DMS53 (cell line): ENCODE measurements around the gene MEIS2.

Source experiments
- DNase-seq: peaks from one replicate; lab custom pipeline; 2025; lab: John Stamatoyannopoulos, UW

MEIS2 gene

DNA sequence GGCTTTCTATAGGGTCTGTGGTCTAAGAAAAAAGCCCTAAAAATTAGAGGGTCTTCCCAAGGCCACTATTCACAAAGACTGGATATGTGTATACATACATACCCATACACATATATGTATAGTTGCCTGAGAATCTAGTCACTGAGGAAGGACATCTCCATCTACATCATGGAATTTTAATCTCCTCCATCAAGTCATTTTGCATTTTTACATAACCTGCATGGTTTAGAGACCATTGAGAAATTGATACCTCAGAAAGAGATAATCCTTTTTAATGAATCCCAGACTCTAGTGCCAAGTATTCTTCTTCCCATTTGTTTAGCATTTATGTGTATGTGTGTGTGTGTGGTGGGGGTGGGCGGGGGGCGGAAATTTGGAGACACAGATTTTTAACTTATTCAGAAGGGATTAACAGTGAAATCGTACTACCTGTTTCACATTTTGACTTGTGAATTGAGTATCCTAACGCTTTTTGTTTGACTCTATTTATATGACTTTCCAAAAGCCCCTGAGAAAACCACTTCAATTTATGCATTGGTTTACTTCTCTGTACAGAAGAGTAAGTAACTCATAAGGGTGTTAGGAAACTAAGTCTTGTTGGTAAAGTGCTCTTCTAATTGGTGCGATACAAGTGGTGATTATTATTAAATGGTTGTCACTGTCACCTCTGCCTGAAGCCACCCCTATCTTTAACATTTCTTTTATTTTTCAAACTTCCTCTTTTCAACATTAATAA, 166.9 kb downstream of the MEIS2 start:
- no peak for DNase-seq

DNA sequence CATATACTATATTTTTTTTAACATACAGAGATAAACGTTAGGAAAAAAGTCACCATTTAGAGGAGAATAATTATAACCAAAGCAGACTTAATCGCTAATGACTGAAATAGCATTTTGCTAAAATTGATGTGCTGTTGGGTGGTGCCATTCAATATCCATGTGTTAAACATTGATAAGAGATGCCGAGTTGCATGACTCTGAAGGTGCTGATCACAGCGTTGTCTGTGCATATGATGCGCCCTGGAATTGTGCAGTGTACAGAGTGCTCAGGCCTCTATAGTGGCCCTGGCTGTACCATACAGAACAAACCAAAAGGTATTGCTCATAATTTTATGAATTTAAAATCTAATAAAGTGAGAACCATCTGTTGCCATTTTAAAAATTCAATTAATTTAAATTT, 168.3 kb downstream of the MEIS2 start:
- no peak for DNase-seq

DNA sequence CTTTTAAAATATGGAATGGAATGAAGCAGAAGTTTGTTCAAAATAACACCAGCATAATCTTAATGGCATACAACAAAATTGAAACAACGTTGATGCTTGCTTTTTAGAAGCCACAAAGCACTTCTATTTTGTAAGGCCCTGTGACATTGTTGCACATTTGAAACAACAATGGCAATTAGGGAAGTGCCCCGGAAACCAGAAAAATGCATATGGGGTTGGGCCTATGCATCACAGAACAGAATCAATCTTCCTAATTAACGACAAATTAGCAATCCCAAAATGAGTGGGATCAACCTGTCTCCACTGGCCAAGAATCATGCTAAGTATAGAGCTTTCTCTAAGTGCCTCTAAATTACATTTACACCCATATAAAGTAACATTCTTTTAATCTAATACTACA, 168.9 kb downstream of the MEIS2 start:
- no peak for DNase-seq

DNA sequence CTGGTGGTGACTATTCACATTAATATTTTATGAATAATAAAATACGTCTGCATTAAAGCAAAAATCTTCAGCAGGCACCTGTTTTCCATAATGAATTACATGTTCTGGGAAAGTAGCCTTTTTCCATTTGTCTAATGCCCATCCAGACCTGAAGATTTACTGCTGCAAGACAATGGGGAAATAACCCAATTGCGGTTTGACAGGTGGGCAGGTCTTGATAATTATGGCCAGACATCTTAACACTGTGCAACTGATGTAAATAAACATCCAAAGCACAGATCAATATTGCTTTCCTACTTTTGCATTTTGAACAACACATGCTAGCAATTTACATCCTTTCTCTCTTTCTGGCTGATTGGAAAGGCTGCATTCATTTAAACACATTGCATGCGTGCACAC, 173.9 kb downstream of the MEIS2 start:
- DNase-seq: no peak

DNA sequence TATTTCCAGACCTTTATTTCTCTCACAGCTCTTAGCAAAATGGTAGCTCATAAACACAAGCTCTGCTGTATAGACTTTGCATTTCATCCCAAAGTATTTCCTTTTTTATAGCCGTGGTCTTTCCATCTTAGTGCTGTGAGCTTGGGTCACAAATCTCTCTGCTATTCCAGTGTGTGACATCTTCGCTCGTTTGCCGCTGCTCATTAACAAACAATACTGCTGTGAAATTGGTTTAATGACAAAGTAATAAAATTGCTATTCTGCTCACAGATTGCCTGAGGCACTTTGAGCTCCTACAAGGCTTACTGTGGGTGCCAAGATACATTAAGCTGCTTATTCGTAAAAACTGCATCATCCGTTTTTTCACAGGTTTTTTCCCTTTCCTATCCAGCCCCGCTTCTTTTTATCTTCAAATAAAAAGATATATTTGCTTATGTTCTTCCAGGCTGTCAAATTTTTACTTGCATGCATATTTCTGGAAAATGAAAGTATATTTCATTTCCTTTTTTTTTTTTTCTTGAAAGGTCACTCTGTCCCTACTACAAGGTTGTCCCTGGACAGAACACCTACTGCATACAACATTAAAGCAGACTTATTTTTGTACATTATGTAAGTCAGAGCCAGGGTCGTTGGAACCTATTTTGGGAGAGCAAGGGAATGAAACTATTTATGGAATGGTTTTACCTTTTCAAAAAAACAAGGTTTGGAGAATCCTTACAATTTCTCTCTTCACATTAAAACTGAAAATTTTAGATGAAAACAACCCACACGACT, 174.5 kb downstream of the MEIS2 start:
- no peak for DNase-seq

DNA sequence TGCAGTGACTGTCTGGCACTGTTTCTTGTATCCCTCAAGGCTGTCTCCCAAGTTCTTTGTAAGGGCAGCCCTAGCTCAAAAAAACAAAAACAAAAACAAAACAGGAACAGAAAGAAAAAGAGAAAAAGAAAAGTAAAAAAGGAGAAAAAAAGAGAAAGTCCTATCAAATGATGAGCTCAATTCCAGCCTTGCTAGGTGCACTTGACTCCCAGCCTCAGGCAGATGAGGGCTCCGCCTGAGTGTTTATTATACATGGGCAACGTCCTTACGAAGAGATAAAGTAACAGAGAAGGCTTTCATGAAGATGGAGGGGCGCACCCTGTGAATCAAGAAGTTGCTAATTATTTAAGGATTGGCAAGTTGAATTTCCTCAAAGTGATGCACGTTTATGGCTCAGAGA, 175.3 kb downstream of the MEIS2 start:
- DNase-seq: no peak

DNA sequence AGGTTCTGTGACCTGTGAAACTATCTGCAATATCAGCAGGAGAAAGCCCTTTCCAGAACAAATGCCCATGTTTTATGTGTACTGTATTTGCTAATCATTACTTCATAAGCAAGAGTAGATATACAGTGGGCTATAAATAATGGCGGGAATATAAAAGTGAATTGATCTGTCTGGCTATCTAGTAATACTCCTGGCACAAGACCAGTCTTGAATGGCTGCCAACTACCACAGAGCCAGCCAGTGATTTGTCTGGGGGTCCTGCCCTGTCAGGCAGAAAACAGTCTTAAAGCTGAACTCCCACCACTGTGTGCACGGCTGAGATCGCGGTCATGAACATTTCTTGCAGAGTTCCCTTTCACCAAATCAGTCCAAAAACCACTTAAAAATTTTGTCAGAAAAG, 176.3 kb downstream of the MEIS2 start:
- DNase-seq: no peak

DNA sequence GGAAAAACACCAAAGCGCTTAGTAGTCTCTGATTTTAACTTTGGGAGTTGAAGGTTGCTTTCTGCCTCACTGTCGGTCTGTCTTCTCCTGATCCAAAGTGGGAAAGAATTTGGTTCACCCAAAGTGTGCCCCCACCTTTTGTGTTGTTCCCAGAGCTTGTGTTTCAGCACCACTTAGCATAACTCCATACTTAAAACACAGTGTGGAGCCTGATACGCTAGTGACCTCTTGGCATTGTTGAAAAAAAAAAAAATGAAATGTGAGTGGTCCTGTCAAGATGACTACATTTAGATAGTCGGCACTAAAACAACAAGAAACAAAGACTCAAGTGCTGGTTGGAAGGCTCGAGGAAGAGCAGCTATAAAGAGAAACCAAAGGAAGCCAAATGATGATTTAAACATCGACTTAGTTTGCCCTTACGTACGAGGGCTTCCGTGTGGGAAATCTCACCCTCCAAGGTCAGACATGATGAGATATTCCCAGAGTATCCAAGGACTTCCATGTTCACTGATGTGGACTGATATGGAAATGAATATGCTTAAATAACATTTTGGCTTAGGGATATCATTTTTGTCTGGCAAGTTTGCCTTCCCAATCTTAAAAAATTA, 178.8 kb downstream of the MEIS2 start:
- no peak for DNase-seq

DNA sequence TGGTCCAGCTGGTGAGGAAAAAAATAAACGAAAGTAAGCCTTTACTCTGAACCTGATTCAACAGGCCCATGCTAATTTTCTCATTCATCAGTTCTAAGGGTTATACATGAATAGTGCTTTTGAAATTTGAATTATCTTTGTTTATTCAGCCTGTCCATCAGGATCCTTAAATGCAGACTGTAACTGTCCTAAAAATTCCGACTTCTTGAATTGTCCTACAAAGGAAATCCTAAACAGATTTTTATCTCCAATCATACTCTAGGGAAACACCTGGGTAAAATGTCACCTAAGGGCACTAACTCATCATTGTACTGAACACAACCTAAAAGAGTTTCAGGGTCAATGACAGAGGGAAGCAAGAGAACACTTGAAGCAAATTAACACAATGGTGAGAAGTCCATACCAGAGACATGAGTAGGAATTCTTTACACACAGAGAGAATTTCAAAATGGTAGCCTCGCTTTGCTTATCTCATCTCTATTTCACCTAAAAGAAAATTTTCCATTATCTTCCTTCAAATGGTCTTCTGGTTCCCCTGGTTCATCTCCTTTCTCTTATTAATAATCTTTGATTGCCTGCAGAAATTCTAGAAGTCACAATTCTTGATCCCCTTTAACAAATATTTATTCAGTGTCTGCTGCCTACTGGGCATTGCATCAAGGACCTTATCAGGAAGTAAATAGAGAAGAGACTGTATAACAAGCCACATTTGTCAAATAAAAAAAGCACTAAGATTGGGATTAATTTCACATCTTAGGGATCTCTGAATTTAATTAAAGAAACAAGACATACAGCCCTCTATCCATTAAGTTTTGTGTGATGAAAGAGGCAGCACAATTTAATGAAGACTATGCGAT, 182.7 kb downstream of the MEIS2 start:
- DNase-seq: peak; percentile 18

DNA sequence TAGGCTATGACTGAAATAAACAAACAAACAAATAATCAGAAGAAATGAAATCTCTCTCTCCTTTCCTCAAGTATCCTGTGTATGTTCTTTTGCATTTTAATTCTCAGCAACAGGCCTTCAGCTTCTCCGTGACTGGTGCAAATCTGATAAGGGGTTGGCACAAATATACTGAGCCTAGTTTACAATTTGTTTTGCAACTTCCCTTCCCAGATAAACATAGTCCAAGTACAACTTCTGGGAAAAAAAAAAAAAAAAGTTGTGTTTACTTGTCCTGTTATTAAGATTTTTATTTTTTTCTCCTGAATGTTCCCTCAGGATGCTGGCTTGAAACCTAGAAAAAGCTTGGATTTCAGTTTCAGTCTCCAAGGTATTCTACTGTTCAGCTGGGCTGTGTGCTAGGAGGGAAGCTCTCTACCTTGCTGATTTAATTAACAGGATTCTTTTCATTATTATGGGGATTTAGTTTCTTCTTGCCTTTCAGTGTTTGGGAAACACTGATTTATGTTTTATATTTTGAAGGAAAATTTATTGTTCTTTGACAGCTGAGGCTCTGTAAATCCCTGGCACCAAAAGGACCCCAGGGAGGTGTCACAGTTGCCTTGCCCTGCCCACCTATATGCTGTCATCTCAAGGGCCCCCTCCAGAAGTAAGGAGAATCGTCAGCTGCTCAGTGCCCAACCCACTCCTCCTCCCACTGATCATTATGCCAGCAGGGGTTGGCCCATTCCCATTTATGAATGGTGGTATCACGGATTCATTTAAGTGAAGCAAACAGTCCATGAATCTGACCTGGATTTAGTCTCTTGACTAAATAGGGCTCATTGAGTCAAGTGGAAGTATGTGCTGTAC, 185.2 kb downstream of the MEIS2 start:
- no peak for DNase-seq

DNA sequence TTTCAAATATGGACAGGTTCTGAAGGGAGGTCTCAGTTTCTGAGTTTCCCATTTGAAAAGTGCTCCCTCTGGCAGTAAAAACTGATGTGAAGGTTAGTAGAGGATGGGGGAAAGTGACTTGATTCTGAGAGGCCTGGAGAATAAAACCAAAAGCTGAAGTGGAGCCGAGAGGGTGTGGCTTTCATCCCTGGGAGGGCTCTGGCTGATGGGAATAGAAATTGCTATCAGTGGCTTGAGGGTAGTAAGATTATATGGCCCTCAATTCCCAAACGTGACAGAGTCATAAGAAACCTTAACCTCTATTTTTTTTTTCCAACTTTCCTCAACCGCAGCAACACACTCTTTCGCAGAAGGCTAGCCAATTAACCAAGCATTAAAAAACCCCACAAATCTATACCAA, 185.9 kb downstream of the MEIS2 start:
- no peak for DNase-seq

DNA sequence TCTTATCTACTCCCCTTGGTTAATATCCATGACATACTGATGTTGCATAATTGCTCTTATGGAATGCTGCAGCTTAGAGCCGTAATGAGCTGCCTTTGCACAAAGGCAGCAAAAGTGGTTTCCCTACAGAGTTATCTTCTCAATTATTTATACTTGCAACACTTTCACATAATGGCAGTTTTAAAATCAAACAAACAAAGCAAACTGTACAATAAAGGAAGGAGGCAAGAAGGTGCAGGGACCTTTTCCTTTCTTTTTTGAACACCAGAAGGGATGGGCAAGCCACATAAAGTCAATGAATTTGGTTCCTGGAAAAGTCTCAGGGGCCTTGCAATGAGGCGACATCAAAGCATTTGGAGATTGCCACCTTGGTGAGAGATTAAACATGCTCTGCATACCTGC, 188.0 kb downstream of the MEIS2 start:
- DNase-seq: no peak

DNA sequence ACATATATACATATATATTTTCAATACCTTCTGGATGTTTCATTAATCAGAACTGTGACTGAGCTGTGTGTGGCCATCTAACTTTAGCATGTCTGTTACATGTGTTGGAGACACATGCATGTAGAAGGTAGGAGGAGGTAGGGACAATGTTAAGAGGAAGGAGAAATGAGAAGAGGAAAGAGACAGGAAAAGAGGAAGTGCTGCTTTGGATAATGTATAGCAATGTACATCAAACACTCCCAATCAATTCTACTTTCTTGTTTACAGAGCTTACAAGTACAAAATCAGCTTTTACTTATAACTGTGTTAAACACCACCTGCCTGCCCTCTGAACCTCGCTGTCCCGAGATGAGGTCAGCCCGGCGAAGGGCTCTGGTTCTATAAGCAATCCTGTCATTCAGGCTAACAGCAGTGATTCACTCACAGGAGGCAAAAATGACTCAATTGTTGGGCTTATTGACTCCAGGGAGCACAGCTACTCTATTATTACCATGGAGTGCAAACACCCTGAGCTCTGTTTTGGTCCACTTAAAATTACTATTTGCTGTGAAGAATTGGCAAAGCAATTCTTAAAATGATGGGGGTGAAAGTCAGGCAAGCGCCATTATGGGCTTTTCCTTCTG, 188.9 kb downstream of the MEIS2 start:
- DNase-seq: peak; percentile 7

DNA sequence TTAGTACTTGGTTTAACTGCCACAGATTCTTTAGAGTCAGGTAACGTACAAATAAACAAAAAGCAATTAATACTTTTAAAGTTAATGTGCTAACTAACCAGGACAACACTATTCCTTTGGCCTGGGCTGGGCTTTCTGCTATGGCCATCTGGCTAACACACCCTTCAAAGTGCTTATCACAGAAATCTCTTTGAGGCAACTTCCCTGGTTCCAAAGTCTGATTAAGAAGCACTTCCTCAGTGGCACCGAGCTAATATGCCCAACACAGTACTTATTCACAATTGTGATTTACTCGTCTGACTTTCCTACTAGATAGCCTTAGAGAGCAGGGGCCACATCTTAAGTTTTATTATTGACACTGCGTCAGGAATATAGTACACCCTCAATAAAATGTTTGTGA, 191.4 kb downstream of the MEIS2 start:
- DNase-seq: no peak

DNA sequence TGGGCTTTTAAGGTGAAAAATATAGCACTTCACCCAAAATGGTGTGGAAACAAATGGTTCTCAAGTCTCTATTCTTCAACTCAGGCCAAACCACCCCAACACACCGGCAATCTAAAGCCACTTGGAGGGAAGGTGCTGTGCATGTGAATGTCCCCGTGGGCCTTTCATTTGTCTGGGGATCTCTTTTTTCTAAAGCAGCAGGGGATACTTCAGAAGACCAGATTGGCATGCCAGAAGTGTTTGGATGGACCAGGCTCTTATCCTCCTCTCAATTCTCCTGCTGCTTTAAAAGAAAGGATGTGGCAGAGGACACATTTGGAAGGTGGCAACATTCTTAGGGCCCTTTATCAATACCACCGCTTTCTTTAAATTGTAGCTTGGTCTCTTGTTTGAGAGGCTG, 193.1 kb downstream of the MEIS2 start:
- no peak for DNase-seq

DNA sequence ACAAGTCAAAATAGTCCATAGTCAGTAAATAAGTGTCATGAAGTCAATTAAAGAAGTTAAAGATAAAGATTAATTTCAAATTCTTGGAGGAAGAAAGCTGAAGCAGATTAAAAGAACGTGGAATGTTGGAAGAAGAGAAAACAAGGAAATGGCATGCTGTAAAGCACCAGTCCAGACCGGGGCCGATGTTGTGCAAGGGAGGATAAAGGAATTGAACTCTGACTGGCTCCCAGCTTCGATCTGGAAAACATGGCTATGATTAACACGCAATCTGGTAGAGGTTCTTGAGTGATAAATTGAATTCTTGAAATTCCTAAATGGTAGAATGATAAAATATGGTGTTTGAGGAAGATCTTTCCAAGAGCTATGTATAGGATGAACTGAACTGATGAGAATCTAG, 194.4 kb downstream of the MEIS2 start:
- no peak for DNase-seq

DNA sequence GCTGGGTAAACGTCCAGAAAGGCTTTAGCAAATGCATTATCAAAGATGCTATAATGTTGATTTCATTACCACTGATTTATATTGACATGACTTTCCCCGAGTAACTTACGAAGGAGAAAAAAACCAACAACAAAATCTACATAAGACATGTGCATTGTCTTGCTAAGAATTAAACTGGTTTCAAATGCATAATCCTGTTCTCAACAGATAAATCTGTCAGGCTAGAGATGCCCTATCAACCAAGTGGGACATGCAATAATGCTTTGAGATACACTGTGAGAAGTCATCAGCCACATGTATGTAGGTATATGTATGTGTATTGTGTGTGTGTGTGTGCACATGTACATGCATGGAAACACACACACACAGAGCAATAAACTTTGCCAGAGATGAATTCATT, 195.6 kb downstream of the MEIS2 start:
- no peak for DNase-seq

DNA sequence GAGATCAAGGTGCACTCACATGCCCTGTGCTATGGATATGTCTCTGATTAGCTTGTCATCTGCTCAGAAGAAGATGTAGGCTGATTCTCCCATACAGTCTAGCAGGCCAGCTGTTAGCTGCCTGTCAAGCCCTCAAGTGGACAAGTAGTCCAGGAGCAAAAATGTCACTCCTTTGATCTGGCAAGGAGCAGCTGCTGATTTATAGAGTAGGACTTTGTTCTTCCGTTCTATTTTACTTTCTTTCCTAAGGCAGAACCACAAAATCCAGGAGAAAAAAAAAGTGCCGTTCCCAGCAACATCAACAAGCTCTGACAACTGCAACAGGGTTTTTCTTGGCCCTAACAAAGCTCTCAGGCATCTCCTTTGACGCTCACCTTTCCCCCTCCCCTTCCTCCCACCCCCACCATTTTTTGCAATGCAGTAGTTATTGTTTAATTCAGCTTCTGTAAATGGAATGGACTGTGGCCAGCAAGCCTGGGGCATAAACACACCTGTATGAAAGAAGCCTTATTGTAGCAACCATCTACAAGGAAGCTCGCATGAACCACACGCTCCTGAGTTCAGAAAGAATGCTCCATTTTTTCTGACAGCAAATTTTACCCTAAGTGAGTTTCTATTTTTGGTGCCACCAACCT, 196.3 kb downstream of the MEIS2 start:
- DNase-seq: peak; percentile 52

DNA sequence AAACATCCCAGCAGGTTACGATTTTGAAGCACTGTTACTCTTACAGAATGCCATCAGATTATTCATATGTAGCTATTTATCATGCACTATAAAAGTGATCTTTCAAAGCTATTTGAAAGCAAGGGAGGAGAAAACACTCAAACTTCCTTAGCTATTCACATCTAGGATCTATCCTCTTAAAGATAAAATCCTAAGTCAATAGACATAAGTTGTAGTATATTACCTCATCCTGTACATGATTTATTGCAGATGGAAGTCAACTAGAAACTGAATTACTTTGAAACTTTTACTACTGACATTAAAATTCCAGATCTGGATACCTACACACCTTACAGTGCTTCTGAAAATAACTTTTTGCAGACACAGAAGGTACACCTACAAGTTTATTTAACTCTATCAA, 197.2 kb downstream of the MEIS2 start:
- peak; percentile 36 for DNase-seq

DNA sequence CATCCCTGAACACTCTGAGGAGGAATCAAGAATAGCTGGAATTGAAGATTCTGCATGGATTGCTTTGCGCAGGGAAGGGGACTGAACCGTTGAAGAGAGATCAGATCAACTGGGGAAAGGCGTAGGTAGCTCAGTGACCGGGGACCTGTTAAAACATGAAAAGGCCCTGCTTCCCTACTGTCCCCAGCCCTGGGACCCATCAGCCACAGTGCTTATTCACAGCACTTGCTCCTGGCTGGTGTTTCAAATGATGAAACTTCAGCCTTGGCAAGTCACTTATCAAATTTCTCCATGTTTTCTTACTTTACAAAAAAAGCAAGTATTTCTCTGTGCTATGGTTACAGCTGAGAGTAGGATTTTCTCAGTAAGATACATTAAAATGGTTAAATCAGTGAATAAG, 199.3 kb downstream of the MEIS2 start:
- no peak for DNase-seq
